Endothelial cell of umbilical vein (primary cell): ENCODE measurements around the gene XXYLT1. TPM values are rescaled to one million over a fixed set of nuclear protein-coding genes. Genes with fewer than 3 reads are reported as not detected.

ENCODE experiments used
- BruUV-seq: library from RNA; stranded (reverse); fragments of 400-500 nt; replicated peaks from 2 replicates; lab custom pipeline; 2021; lab: Mats Ljungman, UMichigan
- CTCF ChIA-PET: fragments of 300-600, 350-600 bp; sonication (Branson Sonifier 250); formaldehyde crosslinking; loops from one replicate; lab custom pipeline; 2021; ENCODE audit warnings: antibody characterized with exemption, inconsistent platforms; lab: Charles Lee
- POLR2A ChIA-PET: fragments of 300-600, 350-600 bp; sonication (Branson Sonifier 250); formaldehyde crosslinking; loops from one replicate; lab custom pipeline; 2021; ENCODE audit warnings: antibody characterized with exemption, inconsistent platforms; lab: Charles Lee
- DNase-seq: peaks from one replicate; pipeline ENCODE4 v3.0.0-alpha.2; 2011; ENCODE audit warnings: low read depth, low spot score
- FAIRE-seq: peaks from 2 replicates; lab custom pipeline; 2011; peaks lifted over from hg19 to GRCh38; lab: Jason Lieb, UNC
- H2AFZ ChIP-seq: 2 replicates; pipeline ENCODE4 v1.6.0; 2012; ENCODE audit warnings: low read depth, low read length, control low read depth, inconsistent platforms
- H3K27ac ChIP-seq: 2 replicates; pipeline ENCODE4 v1.5.1; 2011; ENCODE audit warnings: low read depth, mild to moderate bottlenecking, control low read depth, low read length, moderate library complexity; ENCODE audit not compliant: insufficient read depth
- H3K27me3 ChIP-seq, 2 experiments: 2 replicates each; pipeline versions ENCODE4 v1.6.0 to v1.6.1; 2011; ENCODE audit warnings: low read length in 2 of 2, mixed read lengths in 1 of 2; ENCODE audit not compliant: control insufficient read depth in 2 of 2, insufficient read depth in 2 of 2
- H3K36me3 ChIP-seq, 2 experiments: 2 replicates in 1 of 2; 3 replicates in 1 of 2; pipeline ENCODE4 v1.5.1; 2011; ENCODE audit warnings: low read length in 2 of 2, mild to moderate bottlenecking in 1 of 2, moderate library complexity in 1 of 2; ENCODE audit not compliant: control insufficient read depth in 2 of 2, insufficient read depth in 2 of 2; ENCODE audit errors: extremely low read depth in 1 of 2
- H3K4me1 ChIP-seq: 3 replicates; pipeline ENCODE4 v1.5.1; 2011; ENCODE audit warnings: mild to moderate bottlenecking, low read length; ENCODE audit not compliant: control insufficient read depth, insufficient read depth; ENCODE audit errors: extremely low read depth
- H3K4me2 ChIP-seq: 2 replicates; pipeline ENCODE4 v1.6.1; 2011; ENCODE audit warnings: low read length, control low read depth, mixed read lengths; ENCODE audit not compliant: insufficient read depth
- H3K4me3 ChIP-seq, 3 experiments: fragments of 200-600 bp in 1 of 3; sonication (generic), shearing (Covaris generic) in 1 of 3; replicated peaks in 1 of 3; 2 replicates each; pipeline ENCODE4 v1.5.1; 2011 to 2016; ENCODE audit warnings: control low read depth in 3 of 3, low read length in 3 of 3, mild to moderate bottlenecking in 2 of 3, inconsistent platforms in 1 of 3, low read depth in 1 of 3, moderate library complexity in 1 of 3; ENCODE audit not compliant: insufficient read depth in 1 of 3
- H3K79me2 ChIP-seq: 2 replicates; pipeline ENCODE4 v1.6.0; 2012; ENCODE audit warnings: low read length, inconsistent platforms; ENCODE audit not compliant: control insufficient read depth, insufficient read depth
- H3K9ac ChIP-seq: replicated peaks from 2 replicates; pipeline ENCODE3; 2011; ENCODE audit warnings: low read length, control low read depth; ENCODE audit not compliant: insufficient read depth; ENCODE audit errors: extremely low read depth
- H3K9me1 ChIP-seq: replicated peaks from 3 replicates; pipeline ENCODE4 v1.6.0; 2011; ENCODE audit warnings: mild to moderate bottlenecking, low read length; ENCODE audit not compliant: control insufficient read depth, insufficient read depth; ENCODE audit errors: extremely low read depth
- H3K9me3 ChIP-seq: replicated peaks from 2 replicates; pipeline ENCODE4 v1.5.1; 2012; ENCODE audit warnings: low read length, inconsistent platforms; ENCODE audit not compliant: control insufficient read depth, insufficient read depth
- H4K20me1 ChIP-seq: replicated peaks from 2 replicates; pipeline ENCODE3; 2011; ENCODE audit warnings: mild to moderate bottlenecking, low read length; ENCODE audit not compliant: control insufficient read depth, insufficient read depth; ENCODE audit errors: extremely low read depth
- EZH2 ChIP-seq: IDR thresholded peaks from 2 replicates; pipeline ENCODE4 v1.6.1; 2012; ENCODE audit warnings: borderline replicate concordance, low read depth, mild to moderate bottlenecking, moderate library complexity, low read length, inconsistent platforms; ENCODE audit not compliant: severe bottlenecking
- FOS ChIP-seq: IDR thresholded peaks from 2 replicates; pipeline ENCODE4 v1.6.1; 2011; ENCODE audit warnings: mild to moderate bottlenecking, low read length, moderate library complexity, borderline replicate concordance; ENCODE audit not compliant: insufficient read depth
- GATA2 ChIP-seq: IDR thresholded peaks from 2 replicates; pipeline ENCODE4 v1.7.0; 2011; ENCODE audit warnings: low read depth, mild to moderate bottlenecking, moderate library complexity, mixed read lengths, low read length; ENCODE audit not compliant: insufficient read length, insufficient read depth
- JUN ChIP-seq: IDR thresholded peaks from 2 replicates; pipeline ENCODE4 v1.6.1; 2011; ENCODE audit warnings: borderline replicate concordance, low read depth; ENCODE audit not compliant: insufficient read length, insufficient read depth
- MYC ChIP-seq: IDR thresholded peaks from one replicate; pipeline ENCODE4 v1.6.1; 2011; ENCODE audit warnings: mild to moderate bottlenecking, low read depth, low read length
- POLR2A ChIP-seq: IDR thresholded peaks from 2 replicates; pipeline ENCODE4 v1.6.1; 2012; ENCODE audit warnings: low read depth, mild to moderate bottlenecking, control low read depth, low read length
- POLR2AphosphoS5 ChIP-seq: IDR thresholded peaks from 2 replicates; pipeline ENCODE4 v1.6.1; 2012; ENCODE audit warnings: low read depth, mild to moderate bottlenecking, control low read depth, low read length, moderate library complexity; ENCODE audit not compliant: insufficient read depth
- dilution Hi-C: fragments of 300-500 bp; cut with MboI; formaldehyde crosslinking; loops from one replicate; pipeline ENCODE4 v1.15.0; 2019; ENCODE audit warnings: low sequenced_read_pairs; ENCODE audit not compliant: extremely low pct_ligation_motif_present
- intact Hi-C: fragments of 100-400 bp; cut with micrococcal nuclease; formaldehyde crosslinking; loops from one replicate; pipeline ENCODE4 v1.10.0; 2022
- polyA plus RNA-seq, 4 experiments: library from polyadenylated mRNA; depleted of rRNA in 3 of 4; stranded (reverse) in 3 of 4; unstranded in 1 of 4; fragments of >200 nt; gene quantifications; 2 replicates each; pipeline versions ENCODE4 v1.2.1 to v1.2.3, GENCODE V29; 2011 to 2012; ENCODE audit warnings: missing spikeins in 1 of 4
- total RNA-seq: library from RNA; stranded (reverse); gene quantifications from 2 replicates; pipeline ENCODE4 v1.2.3, GENCODE V29; 2021
- TF ChIP-seq, protein P1 (sequence below), 2 donors: IDR thresholded peaks; 1 replicate in 1 of 2; 2 replicates in 1 of 2; pipeline ENCODE4 v1.5.1; 2011; ENCODE audit warnings: low read length in 2 of 2, mild to moderate bottlenecking in 2 of 2, moderate library complexity in 2 of 2, control low read depth in 1 of 2, inconsistent platforms in 1 of 2, low read depth in 1 of 2; ENCODE audit not compliant: insufficient read depth in 1 of 2; ENCODE audit errors: extremely low read depth in 1 of 2
- TF ChIP-seq, protein P2 (sequence below): IDR thresholded peaks from 2 replicates; pipeline ENCODE4 v1.6.1; 2011; ENCODE audit not compliant: insufficient read depth, insufficient read length

XXYLT1 gene
- total and polyA plus RNA-seq, 2 donors (not counting 3 experiments of a cell fraction or from before 2014, with no cell fraction given) = 54.4 to 78.1 TPM

GRCh38 chr3:195039180-195039843, 231.6 kb downstream of the XXYLT1 start:
- no peak for FAIRE-seq
- no peak overlapping the region for H3K4me3 ChIP-seq
- POLR2A ChIA-PET = interaction anchor here (0.9 kb wide), 1 partner anchor 10 kb away, joined by 3 read pairs; no protein-coding TSS in a partner anchor
- CTCF ChIA-PET = interaction anchor here (1.1 to 2.0 kb wide), 5 partner anchors 8 to 357 kb away, joined by 3 to 6 read pairs (median 3); no protein-coding TSS in a partner anchor
- H4K20me1 ChIP-seq = no peaks in the 10 kb centered on the region
- no peak overlapping the region for H3K4me2 ChIP-seq
- no peak for TF ChIP-seq POLR2A
- TF ChIP-seq POLR2AphosphoS5 = no peak
- TF ChIP-seq, protein P1, sequence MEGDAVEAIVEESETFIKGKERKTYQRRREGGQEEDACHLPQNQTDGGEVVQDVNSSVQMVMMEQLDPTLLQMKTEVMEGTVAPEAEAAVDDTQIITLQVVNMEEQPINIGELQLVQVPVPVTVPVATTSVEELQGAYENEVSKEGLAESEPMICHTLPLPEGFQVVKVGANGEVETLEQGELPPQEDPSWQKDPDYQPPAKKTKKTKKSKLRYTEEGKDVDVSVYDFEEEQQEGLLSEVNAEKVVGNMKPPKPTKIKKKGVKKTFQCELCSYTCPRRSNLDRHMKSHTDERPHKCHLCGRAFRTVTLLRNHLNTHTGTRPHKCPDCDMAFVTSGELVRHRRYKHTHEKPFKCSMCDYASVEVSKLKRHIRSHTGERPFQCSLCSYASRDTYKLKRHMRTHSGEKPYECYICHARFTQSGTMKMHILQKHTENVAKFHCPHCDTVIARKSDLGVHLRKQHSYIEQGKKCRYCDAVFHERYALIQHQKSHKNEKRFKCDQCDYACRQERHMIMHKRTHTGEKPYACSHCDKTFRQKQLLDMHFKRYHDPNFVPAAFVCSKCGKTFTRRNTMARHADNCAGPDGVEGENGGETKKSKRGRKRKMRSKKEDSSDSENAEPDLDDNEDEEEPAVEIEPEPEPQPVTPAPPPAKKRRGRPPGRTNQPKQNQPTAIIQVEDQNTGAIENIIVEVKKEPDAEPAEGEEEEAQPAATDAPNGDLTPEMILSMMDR (IDR thresholded peaks at IDR 0.05; ENCODE audit: extremely low read depth in 1 of 2, insufficient read depth in 1 of 2, low read depth in 1 of 2, low read length in 2 of 2) = no peak
- no peak for TF ChIP-seq GATA2
- TF ChIP-seq EZH2 = no peak
- no peak for TF ChIP-seq FOS
- no peak for TF ChIP-seq MYC
- TF ChIP-seq, protein P2, sequence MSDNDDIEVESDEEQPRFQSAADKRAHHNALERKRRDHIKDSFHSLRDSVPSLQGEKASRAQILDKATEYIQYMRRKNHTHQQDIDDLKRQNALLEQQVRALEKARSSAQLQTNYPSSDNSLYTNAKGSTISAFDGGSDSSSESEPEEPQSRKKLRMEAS = no peak
- no peak for TF ChIP-seq JUN
- intact Hi-C loops (no loop called here), dilution Hi-C loops (no loop called here)
- peaks cover 7% of the 10 kb centered on the region for H3K4me1 ChIP-seq
- H3K27ac ChIP-seq = no peak overlapping the region
- H3K79me2 ChIP-seq = no peaks in the 10 kb centered on the region
- H2AFZ ChIP-seq = no peak overlapping the region
- no peaks in the 10 kb centered on the region for H3K36me3 ChIP-seq
- H3K9ac ChIP-seq = no peak overlapping the region
- no peaks in the 10 kb centered on the region for H3K9me3 ChIP-seq
- no TSS peak for BruUV-seq
- H3K27me3 ChIP-seq = no peaks in the 10 kb centered on the region
- no peaks in the 10 kb centered on the region for H3K9me1 ChIP-seq
- no peak for DNase-seq
